Measurements from ENCODE around the gene LRRTM2. TPM values are rescaled to one million over a fixed set of nuclear protein-coding genes. Genes with fewer than 3 reads are reported as not detected.

Gene LRRTM2
- total RNA-seq, 1 donor from 2014 or later = 0.54 TPM

GRCh38 chr5:138824924-138825863 is 49.9 kb downstream of the LRRTM2 start:
- no peak overlapping the region for H3K4me3 Mint-ChIP-seq (ENCODE audit: unreplicated experiment)
- no peaks in the 10 kb centered on the region for H3K9me3 Mint-ChIP-seq (ENCODE audit: unreplicated experiment)
- H3K27me3 Mint-ChIP-seq (ENCODE audit: low read depth, unreplicated experiment) = no peaks in the 10 kb centered on the region
- Histone ChIP-seq H3K9me3 (ENCODE audit: insufficient read depth, low read depth, low read length) (no peaks in the 10 kb centered on the region), H3K79me2 (ENCODE audit: insufficient read depth, low read length) (peaks cover 76% of the 10 kb centered on the region), H4K20me1 (ENCODE audit: insufficient read depth, low read length) (peaks cover 88% of the 10 kb centered on the region), H3K4me3 (ENCODE audit: insufficient read depth, low read depth, low read length) (no peak overlapping the region), H3K4me2 (ENCODE audit: low read length) (no peak overlapping the region), H3K36me3 (ENCODE audit: insufficient read depth, low read length) (peaks cover 34% of the 10 kb centered on the region), H2AFZ (ENCODE audit: low read depth, low read length) (no peak overlapping the region), H3K4me1 (ENCODE audit: insufficient read depth, low read length) (peaks cover 3% of the 10 kb centered on the region), H3K27ac (ENCODE audit: low read depth, low read length) (no peak overlapping the region), H3K9ac (ENCODE audit: low read length) (no peak overlapping the region), H3K27me3 (ENCODE audit: insufficient read depth, low read length) (no peaks in the 10 kb centered on the region)
- peak overlapping the region; percentile 0 for H3K27ac Mint-ChIP-seq (ENCODE audit: unreplicated experiment)
- DNase-seq (ENCODE audit: low read depth) (no peak), FAIRE-seq (no peak)
- peaks cover 10% of the 10 kb centered on the region for H3K4me1 Mint-ChIP-seq (ENCODE audit: low read depth, unreplicated experiment)
- TF ChIP-seq CTCF (IDR thresholded peaks at IDR 0.05; ENCODE audit: insufficient read depth, low read depth, low read length) (peak; percentile 59), EZH2 (IDR thresholded peaks at IDR 0.05; ENCODE audit: insufficient read depth, low read length) (no peak)
- peaks cover 9% of the 10 kb centered on the region for H3K36me3 Mint-ChIP-seq (ENCODE audit: low read depth, unreplicated experiment)

DNA sequence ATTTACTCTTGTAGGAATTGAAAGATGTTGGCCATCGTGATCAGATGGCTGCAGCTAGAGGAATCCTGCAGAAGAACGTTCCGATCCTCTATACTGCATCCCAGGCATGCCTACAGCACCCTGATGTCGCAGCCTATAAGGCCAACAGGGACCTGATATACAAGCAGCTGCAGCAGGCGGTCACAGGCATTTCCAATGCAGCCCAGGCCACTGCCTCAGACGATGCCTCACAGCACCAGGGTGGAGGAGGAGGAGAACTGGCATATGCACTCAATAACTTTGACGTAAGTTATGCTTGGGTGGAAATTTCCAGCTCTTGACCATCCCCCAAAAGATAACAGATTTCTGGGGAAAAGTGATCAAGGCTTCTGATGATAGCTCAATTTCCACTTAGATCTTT is 50.6 kb downstream of the LRRTM2 start:
- no peak overlapping the region for H3K9ac ChIP-seq (ENCODE audit: low read length)
- Mint-ChIP-seq H3K27me3 (ENCODE audit: low read depth, unreplicated experiment) (no peaks in the 10 kb centered on the region), H3K9me3 (ENCODE audit: unreplicated experiment) (no peaks in the 10 kb centered on the region), H3K4me1 (ENCODE audit: low read depth, unreplicated experiment) (peaks cover 13% of the 10 kb centered on the region), H3K27ac (ENCODE audit: unreplicated experiment) (no peak overlapping the region), H3K4me3 (ENCODE audit: unreplicated experiment) (no peak overlapping the region), H3K36me3 (ENCODE audit: low read depth, unreplicated experiment) (peaks cover 9% of the 10 kb centered on the region)
- H3K79me2 ChIP-seq (ENCODE audit: insufficient read depth, low read length) = peaks cover 79% of the 10 kb centered on the region
- TF ChIP-seq CTCF (IDR thresholded peaks at IDR 0.05; ENCODE audit: insufficient read depth, low read depth, low read length) (no peak), EZH2 (IDR thresholded peaks at IDR 0.05; ENCODE audit: insufficient read depth, low read length) (no peak)
- H3K4me3 ChIP-seq (ENCODE audit: insufficient read depth, low read depth, low read length) = no peak overlapping the region
- H4K20me1 ChIP-seq (ENCODE audit: insufficient read depth, low read length) = peaks cover 91% of the 10 kb centered on the region
- no peak overlapping the region for H3K4me2 ChIP-seq (ENCODE audit: low read length)
- H3K27me3 ChIP-seq (ENCODE audit: insufficient read depth, low read length) = no peaks in the 10 kb centered on the region
- peaks cover 3% of the 10 kb centered on the region for H3K4me1 ChIP-seq (ENCODE audit: insufficient read depth, low read length)
- no peak overlapping the region for H3K27ac ChIP-seq (ENCODE audit: low read depth, low read length)
- H3K36me3 ChIP-seq (ENCODE audit: insufficient read depth, low read length) = peaks cover 34% of the 10 kb centered on the region
- FAIRE-seq (no peak), DNase-seq (ENCODE audit: low read depth) (no peak)
- H3K9me3 ChIP-seq (ENCODE audit: insufficient read depth, low read depth, low read length) = no peaks in the 10 kb centered on the region
- no peak overlapping the region for H2AFZ ChIP-seq (ENCODE audit: low read depth, low read length)

DNA sequence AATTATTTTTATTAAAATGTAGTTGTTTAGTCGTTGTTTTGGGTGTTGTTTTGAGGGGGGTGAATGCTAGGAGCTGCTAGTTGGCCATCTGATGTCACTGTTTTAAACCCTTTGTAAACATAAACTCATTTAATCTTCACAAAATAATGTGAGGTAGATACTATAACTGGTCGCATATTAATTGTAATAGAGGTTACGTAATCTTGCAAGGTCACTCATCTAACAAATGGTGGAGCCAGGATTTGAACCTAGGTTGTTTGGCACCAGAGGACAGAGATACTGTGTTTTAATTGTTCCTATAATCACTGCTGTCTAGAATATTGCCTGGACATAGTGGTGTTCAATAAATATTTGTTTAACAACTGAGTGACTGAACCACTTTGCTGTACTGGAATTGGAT is 54.4 kb downstream of the LRRTM2 start:
- Mint-ChIP-seq H3K9me3 (ENCODE audit: unreplicated experiment) (no peaks in the 10 kb centered on the region), H3K4me1 (ENCODE audit: low read depth, unreplicated experiment) (peaks cover 33% of the 10 kb centered on the region), H3K4me3 (ENCODE audit: unreplicated experiment) (no peak overlapping the region), H3K27ac (ENCODE audit: unreplicated experiment) (no peak overlapping the region), H3K36me3 (ENCODE audit: low read depth, unreplicated experiment) (peaks cover 6% of the 10 kb centered on the region), H3K27me3 (ENCODE audit: low read depth, unreplicated experiment) (no peaks in the 10 kb centered on the region)
- peaks cover 84% of the 10 kb centered on the region for H3K79me2 ChIP-seq (ENCODE audit: insufficient read depth, low read length)
- H3K4me1 ChIP-seq (ENCODE audit: insufficient read depth, low read length) = peaks cover 3% of the 10 kb centered on the region
- TF ChIP-seq CTCF (IDR thresholded peaks at IDR 0.05; ENCODE audit: insufficient read depth, low read depth, low read length) (no peak), EZH2 (IDR thresholded peaks at IDR 0.05; ENCODE audit: insufficient read depth, low read length) (no peak)
- H3K4me3 ChIP-seq (ENCODE audit: insufficient read depth, low read depth, low read length) = no peak overlapping the region
- no peak overlapping the region for H3K27ac ChIP-seq (ENCODE audit: low read depth, low read length)
- no peaks in the 10 kb centered on the region for H3K9me3 ChIP-seq (ENCODE audit: insufficient read depth, low read depth, low read length)
- H3K36me3 ChIP-seq (ENCODE audit: insufficient read depth, low read length) = peaks cover 7% of the 10 kb centered on the region
- H3K4me2 ChIP-seq (ENCODE audit: low read length) = no peak overlapping the region
- no peak for DNase-seq (ENCODE audit: low read depth)
- H2AFZ ChIP-seq (ENCODE audit: low read depth, low read length) = no peak overlapping the region
- H4K20me1 ChIP-seq (ENCODE audit: insufficient read depth, low read length) = peaks cover 93% of the 10 kb centered on the region
- H3K27me3 ChIP-seq (ENCODE audit: insufficient read depth, low read length) = no peaks in the 10 kb centered on the region
- FAIRE-seq = no peak
- H3K9ac ChIP-seq (ENCODE audit: low read length) = no peak overlapping the region
